Measurements from ENCODE around the gene IGFLR1. TPM values are rescaled to one million over a fixed set of nuclear protein-coding genes. Genes with fewer than 3 reads are reported as not detected.
"Not testable (repeated sequence)": the region's sequence is repeated elsewhere in the genome, so short reads cannot be mapped to it uniquely, and the experiment has no call there.

The IGFLR1 gene
- total and polyA plus RNA-seq, 2 of the 8 experiments (the other 6 are each of a cell fraction or from before 2014, with no cell fraction given), result 8.4 to 28.9 TPM

- H2AFZ ChIP-seq (ENCODE audit: low read length); H3K4me2 ChIP-seq (ENCODE audit: insufficient read depth in 1 of 2, low read depth in 2 of 2, low read length in 2 of 2); FAIRE-seq; H3K9me3 ChIP-seq (ENCODE audit: insufficient read depth in 2 of 2, low read depth in 1 of 2, low read length in 1 of 2); H3K9ac ChIP-seq (replicated peaks in 1 of 4; ENCODE audit: extremely low read depth in 1 of 4, low read depth in 3 of 4, low read length in 3 of 4); H2BK120ac ChIP-seq (replicated peaks; ENCODE audit: low read depth, low read length); H3K18ac ChIP-seq (ENCODE audit: extremely low read depth, low read length); H4K91ac ChIP-seq (replicated peaks; ENCODE audit: insufficient read length, low read length); H3K23me2 ChIP-seq (ENCODE audit: low read depth, low read length); H3K4me1 ChIP-seq (replicated peaks in 1 of 4; ENCODE audit: control insufficient read depth in 3 of 4, insufficient read depth in 4 of 4, low read length in 3 of 4); H3K4ac ChIP-seq (replicated peaks; ENCODE audit: insufficient read length, low read depth, low read length); H3K27me3 ChIP-seq (replicated peaks in 1 of 4; ENCODE audit: control insufficient read depth in 3 of 4, extremely low read depth in 1 of 4, insufficient read depth in 3 of 4, low read length in 3 of 4); H3K4me3 ChIP-seq (ENCODE audit: extremely low read depth in 1 of 4, insufficient read depth in 2 of 4, low read depth in 3 of 4, low read length in 4 of 4); H3K56ac ChIP-seq (replicated peaks; ENCODE audit: insufficient read length, low read depth, low read length); H4K8ac ChIP-seq (ENCODE audit: extremely low read depth, insufficient read depth, low read length); H2AK5ac ChIP-seq (ENCODE audit: low read depth, low read length); H3K14ac ChIP-seq (ENCODE audit: insufficient read length); H2BK15ac ChIP-seq (ENCODE audit: low read length); H3K27ac ChIP-seq (ENCODE audit: low read depth, low read length); H3K79me1 ChIP-seq (ENCODE audit: low read depth, low read length); DNase-seq (ENCODE audit: low read depth in 1 of 2, low spot score in 2 of 2); H2BK20ac ChIP-seq (ENCODE audit: low read length); H2BK5ac ChIP-seq (ENCODE audit: low read depth, low read length); H4K5ac ChIP-seq (ENCODE audit: insufficient read length, low read depth, low read length); H2BK12ac ChIP-seq (ENCODE audit: low read depth, low read length); H3K23ac ChIP-seq (ENCODE audit: insufficient read length): not testable (repeated sequence)
- 98% methylated on average over 7 of the region's 7 CpGs; no CpG with 5 or more reads in 1 of the 2 experiments for WGBS, 2 experiments (ENCODE audit: extremely low coverage in 1 of 2, insufficient coverage in 1 of 2, insufficient read length in 1 of 2, insufficient replicate concordance in 2 of 2, low coverage in 1 of 2, low lambda C conversion rate in 2 of 2, missing lambda C conversion rate in 1 of 2)
- Histone ChIP-seq H3K36me3 (ENCODE audit: control insufficient read depth in 2 of 4, insufficient read depth in 4 of 4, low read length in 3 of 4) (peaks cover 42 to 69% (median 59%) of the 10 kb centered on the region in 4 experiments), H3K79me2 (ENCODE audit: control insufficient read depth in 1 of 2, insufficient read depth in 2 of 2, low read length in 2 of 2) (peaks cover 0 to 12% of the 10 kb centered on the region in 2 experiments; a peak in 2 of 4 replicates), H4K20me1 (replicated peaks in 1 of 2; ENCODE audit: control insufficient read depth in 1 of 2, insufficient read depth in 2 of 2, low read length in 2 of 2) (peaks cover 5 to 19% of the 10 kb centered on the region in 2 experiments)
- ChIA-PET CTCF (ENCODE audit: partially characterized antibody) (interaction anchor here (0.7 to 11.8 kb wide), 2 partner anchors 14 to 35 kb away, joined by 3 to 80 read pairs; partner anchors contain the start of gene IGFLR1), POLR2A (ENCODE audit: partially characterized antibody) (interaction anchor here (1.0 to 6.1 kb wide), 4 partner anchors 8 to 43 kb away, joined by 3 to 39 read pairs (median 7); no protein-coding TSS in a partner anchor)
Measured at GRCh38 chr19:35724132-35724531, 18.1 kb downstream of the IGFLR1 start.

Data from H1 (cell line).